CD4-positive, alpha-beta T cell treated with Interleukin-17A for 1 hour (primary cell): ENCODE measurements around the gene MYO1A.
"Not testable (repeated sequence)": the region's sequence is repeated elsewhere in the genome, so short reads cannot be mapped to it uniquely, and the experiment has no call there.

Source experiments
- DNase-seq: peaks from one replicate; pipeline ENCODE4 v3.0.0-alpha.2; 2020

MYO1A gene

GRCh38 chr12:56991319-56992246 lies 58.3 kb downstream of the MYO1A start:
- DNase-seq: no peak

GRCh38 chr12:56990648-56991318 lies 59.1 kb downstream of the MYO1A start:
- no peak for DNase-seq

GRCh38 chr12:56989861-56990610 lies 59.9 kb downstream of the MYO1A start:
- no peak for DNase-seq

GRCh38 chr12:56988207-56988739 lies 61.7 kb downstream of the MYO1A start:
- no peak for DNase-seq

GRCh38 chr12:56987551-56988053 lies 62.3 kb downstream of the MYO1A start:
- peak; percentile 72 for DNase-seq

- DNase-seq: no peak
These were observed 62.9 kb downstream of the MYO1A start for GRCh38 chr12:56987011-56987410.

GRCh38 chr12:56985714-56986113 lies 64.2 kb downstream of the MYO1A start:
- DNase-seq: not testable (repeated sequence)

GRCh38 chr12:56983386-56983785 lies 66.5 kb downstream of the MYO1A start:
- no peak for DNase-seq

- not testable (repeated sequence) for DNase-seq
These were observed 67.2 kb downstream of the MYO1A start for GRCh38 chr12:56982578-56983236.

GRCh38 chr12:56980941-56981530 lies 68.9 kb downstream of the MYO1A start:
- DNase-seq: no peak

- DNase-seq: no peak
These were observed 69.7 kb downstream of the MYO1A start for GRCh38 chr12:56980268-56980667.

GRCh38 chr12:56979628-56980027 lies 70.3 kb downstream of the MYO1A start:
- no peak for DNase-seq
